ENCODE data around the gene ATP10B. TPM values are rescaled to one million over a fixed set of nuclear protein-coding genes. Genes with fewer than 3 reads are reported as not detected.

Gene ATP10B
- total RNA-seq, 2 donors from 2014 or later, result 0.99 TPM; not detected in 1

DNA sequence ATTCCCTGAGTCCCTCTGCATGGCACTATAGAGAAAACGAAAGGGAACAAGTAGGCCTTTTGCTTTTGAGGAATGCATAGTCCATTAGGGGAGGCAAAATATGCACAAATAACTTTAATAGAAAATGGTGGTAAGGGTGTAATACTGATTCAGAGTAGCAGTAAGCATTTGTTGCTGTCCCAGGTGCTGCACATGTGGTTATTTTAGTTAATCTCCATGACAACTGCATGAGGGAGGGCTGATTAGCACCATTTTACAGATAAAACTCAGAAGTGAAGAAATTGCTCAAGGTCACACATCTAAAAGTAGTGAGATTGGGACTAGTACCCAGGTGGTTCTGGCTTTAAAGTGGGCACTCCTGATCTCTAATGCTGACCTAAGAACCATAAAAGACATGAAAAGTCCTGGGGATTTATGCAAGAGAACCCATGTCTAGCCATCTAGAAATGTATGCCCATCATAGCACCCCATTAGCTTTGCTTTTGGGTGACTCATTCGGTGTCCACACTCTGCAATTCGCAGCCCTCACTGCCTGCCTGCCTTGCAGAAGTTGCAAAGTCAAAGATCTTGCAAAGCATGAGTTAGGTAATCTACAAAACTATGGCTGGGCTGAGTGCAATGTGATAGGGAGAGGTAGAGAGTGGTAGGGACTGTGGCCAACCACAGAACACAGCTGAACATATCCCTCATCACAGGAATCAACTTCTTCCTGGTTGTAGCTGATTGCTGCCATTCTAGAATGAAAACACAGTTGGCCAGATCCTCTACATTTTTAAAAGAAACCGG lies 235.1 kb downstream of the ATP10B start:
- Histone ChIP-seq H3K27ac (no peak overlapping the region), H3K27me3 (replicated peaks; ENCODE audit: insufficient read depth) (no peaks in the 10 kb centered on the region), H3K4me3 (no peak overlapping the region), H3K9me3 (no peaks in the 10 kb centered on the region), H3K4me1 (ENCODE audit: control insufficient read depth in 1 of 2, low read depth in 2 of 2) (no peaks in the 10 kb centered on the region), H3K36me3 (no peaks in the 10 kb centered on the region)
- DNase-seq (ENCODE audit: low spot score) (no peak), ATAC-seq (ENCODE audit: insufficient number of reproducible peaks, low FRiP score, low read depth) (no peak)
- TF ChIP-seq, protein P1, sequence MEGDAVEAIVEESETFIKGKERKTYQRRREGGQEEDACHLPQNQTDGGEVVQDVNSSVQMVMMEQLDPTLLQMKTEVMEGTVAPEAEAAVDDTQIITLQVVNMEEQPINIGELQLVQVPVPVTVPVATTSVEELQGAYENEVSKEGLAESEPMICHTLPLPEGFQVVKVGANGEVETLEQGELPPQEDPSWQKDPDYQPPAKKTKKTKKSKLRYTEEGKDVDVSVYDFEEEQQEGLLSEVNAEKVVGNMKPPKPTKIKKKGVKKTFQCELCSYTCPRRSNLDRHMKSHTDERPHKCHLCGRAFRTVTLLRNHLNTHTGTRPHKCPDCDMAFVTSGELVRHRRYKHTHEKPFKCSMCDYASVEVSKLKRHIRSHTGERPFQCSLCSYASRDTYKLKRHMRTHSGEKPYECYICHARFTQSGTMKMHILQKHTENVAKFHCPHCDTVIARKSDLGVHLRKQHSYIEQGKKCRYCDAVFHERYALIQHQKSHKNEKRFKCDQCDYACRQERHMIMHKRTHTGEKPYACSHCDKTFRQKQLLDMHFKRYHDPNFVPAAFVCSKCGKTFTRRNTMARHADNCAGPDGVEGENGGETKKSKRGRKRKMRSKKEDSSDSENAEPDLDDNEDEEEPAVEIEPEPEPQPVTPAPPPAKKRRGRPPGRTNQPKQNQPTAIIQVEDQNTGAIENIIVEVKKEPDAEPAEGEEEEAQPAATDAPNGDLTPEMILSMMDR (IDR thresholded peaks at IDR 0.05), result no peak

DNA sequence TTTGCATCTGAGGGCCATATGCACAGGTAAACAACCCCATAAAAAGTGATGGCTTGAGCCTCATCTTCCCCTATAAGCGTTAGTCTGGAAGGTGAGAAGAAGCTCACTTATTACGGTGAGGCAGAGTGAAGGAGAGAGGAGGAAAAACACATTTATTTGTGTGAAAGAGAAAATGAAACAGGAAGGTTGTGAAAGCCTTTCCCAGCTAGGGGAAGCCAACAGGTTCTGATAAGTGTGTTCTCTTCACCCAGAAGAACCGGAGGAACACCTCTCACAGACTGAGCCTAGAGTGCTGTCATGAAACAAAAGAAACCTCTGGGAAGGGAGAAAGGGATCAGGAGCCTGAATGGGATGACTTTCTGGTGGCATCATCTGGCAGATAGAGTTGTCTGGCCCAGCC lies 237.9 kb downstream of the ATP10B start:
- ATAC-seq (ENCODE audit: insufficient number of reproducible peaks, low FRiP score, low read depth) (no peak), DNase-seq (ENCODE audit: low spot score) (no peak)
- Histone ChIP-seq H3K4me3 (no peak overlapping the region), H3K4me1 (ENCODE audit: control insufficient read depth in 1 of 2, low read depth in 2 of 2) (no peaks in the 10 kb centered on the region), H3K9me3 (no peaks in the 10 kb centered on the region), H3K36me3 (no peaks in the 10 kb centered on the region), H3K27ac (no peak overlapping the region), H3K27me3 (replicated peaks; ENCODE audit: insufficient read depth) (no peaks in the 10 kb centered on the region)
- TF ChIP-seq, protein P1 (IDR thresholded peaks at IDR 0.05), result no peak

DNA sequence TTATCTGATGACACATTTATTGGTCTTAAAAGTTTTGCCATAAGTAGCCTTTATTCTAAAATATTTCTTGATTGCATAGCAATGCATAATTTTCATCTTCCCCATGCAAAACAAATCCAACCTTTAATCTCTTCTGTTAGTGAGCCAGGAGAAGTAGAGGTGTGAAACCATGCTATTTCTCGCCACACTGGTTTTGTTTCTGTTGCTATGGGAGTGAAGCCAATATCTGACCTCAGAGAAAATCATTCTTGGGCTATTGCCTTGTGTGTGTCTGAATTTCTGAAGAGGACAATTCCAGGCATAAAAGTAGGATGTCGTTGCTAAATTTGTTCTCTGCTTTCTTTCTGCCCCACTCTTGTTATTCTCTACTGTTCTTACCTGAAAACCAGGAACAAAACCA lies 246.7 kb downstream of the ATP10B start:
- DNase-seq (ENCODE audit: low spot score) (no peak), ATAC-seq (ENCODE audit: insufficient number of reproducible peaks, low FRiP score, low read depth) (no peak)
- Histone ChIP-seq H3K36me3 (no peaks in the 10 kb centered on the region), H3K4me1 (ENCODE audit: control insufficient read depth in 1 of 2, low read depth in 2 of 2) (no peaks in the 10 kb centered on the region), H3K9me3 (no peaks in the 10 kb centered on the region), H3K27ac (no peak overlapping the region), H3K4me3 (no peak overlapping the region), H3K27me3 (replicated peaks; ENCODE audit: insufficient read depth) (no peaks in the 10 kb centered on the region)
- TF ChIP-seq, protein P1 (IDR thresholded peaks at IDR 0.05), result no peak

DNA sequence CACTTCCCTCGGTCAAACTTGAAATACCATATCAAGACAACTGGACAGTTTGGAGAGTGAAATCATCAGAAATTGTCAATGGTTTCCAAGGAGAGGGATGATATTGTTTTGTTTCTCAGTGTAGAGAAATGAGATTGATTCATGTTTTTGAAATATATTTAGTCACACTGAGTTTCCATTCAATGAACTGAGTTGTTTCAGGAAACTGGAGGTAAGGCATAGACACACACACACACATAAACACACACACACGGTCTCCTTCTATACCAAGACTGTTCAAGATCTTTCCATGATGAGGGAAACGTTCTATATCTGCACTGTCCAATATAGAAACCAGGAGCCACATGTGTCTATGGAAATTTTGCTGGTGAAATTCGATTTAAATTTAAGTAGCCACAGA lies 247.5 kb downstream of the ATP10B start:
- Histone ChIP-seq H3K27ac (no peak overlapping the region), H3K4me1 (ENCODE audit: control insufficient read depth in 1 of 2, low read depth in 2 of 2) (no peaks in the 10 kb centered on the region), H3K36me3 (no peaks in the 10 kb centered on the region), H3K27me3 (replicated peaks; ENCODE audit: insufficient read depth) (no peaks in the 10 kb centered on the region), H3K9me3 (no peaks in the 10 kb centered on the region), H3K4me3 (no peak overlapping the region)
- TF ChIP-seq, protein P1 (IDR thresholded peaks at IDR 0.05), result no peak
- no peak for DNase-seq (ENCODE audit: low spot score)
- no peak for ATAC-seq (ENCODE audit: insufficient number of reproducible peaks, low FRiP score, low read depth)

DNA sequence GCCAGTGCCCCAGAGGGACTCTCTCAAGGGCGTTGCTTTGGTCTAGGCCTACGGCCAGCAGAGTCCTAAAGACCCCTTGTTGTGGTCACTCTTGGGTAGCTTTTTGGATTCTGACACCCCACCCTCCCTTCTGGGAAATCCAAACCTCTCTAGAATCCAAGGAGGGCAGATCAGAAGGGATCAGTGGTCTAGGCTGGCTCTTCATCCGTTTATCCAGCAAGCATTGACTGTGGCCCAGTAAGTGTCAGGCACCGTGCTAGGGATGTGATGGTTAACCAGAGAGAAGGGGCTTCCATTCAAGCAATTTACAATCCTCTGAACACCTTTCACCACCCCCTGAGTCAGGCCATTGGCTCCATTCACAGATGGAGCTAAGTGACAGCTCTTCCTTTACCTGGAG lies 249.3 kb downstream of the ATP10B start:
- H3K27ac ChIP-seq, result no peak overlapping the region
- no peaks in the 10 kb centered on the region for H3K27me3 ChIP-seq (replicated peaks; ENCODE audit: insufficient read depth)
- DNase-seq (ENCODE audit: low spot score) (no peak), ATAC-seq (ENCODE audit: insufficient number of reproducible peaks, low FRiP score, low read depth) (no peak)
- no peaks in the 10 kb centered on the region for H3K36me3 ChIP-seq
- no peaks in the 10 kb centered on the region for H3K9me3 ChIP-seq
- H3K4me1 ChIP-seq (ENCODE audit: control insufficient read depth in 1 of 2, low read depth in 2 of 2), result no peaks in the 10 kb centered on the region
- TF ChIP-seq, protein P1 (IDR thresholded peaks at IDR 0.05), result no peak
- no peak overlapping the region for H3K4me3 ChIP-seq

Data from thoracic aorta (tissue), 2 donors.